GM18870 (cell line): Measurements from ENCODE around the gene ISLR.

ENCODE experiments used
- ATAC-seq: cut with Tn5 transposase; IDR thresholded peaks from one replicate; pipeline ENCODE4 v1.9.1; 2021; ENCODE audit warnings: moderate library complexity; ENCODE audit not compliant: unreplicated experiment

Gene ISLR

GRCh38 chr15:74170875-74171578 is 2.5 kb upstream of the ISLR start:
- ATAC-seq = no peak

- ATAC-seq = no peak
Observed at GRCh38 chr15:74171965-74172541, 1.5 kb upstream of the ISLR start.

- no peak for ATAC-seq
Observed at GRCh38 chr15:74172701-74173379, 670 bp upstream of the ISLR start.

GRCh38 chr15:74174219-74174957 is 878 bp downstream of the ISLR start:
- no peak for ATAC-seq

- no peak for ATAC-seq
Observed at GRCh38 chr15:74174958-74175253, 1.4 kb downstream of the ISLR start.

GRCh38 chr15:74175271-74176191 is 2.0 kb downstream of the ISLR start:
- no peak for ATAC-seq

GRCh38 chr15:74176262-74177214 is 3.0 kb downstream of the ISLR start:
- ATAC-seq = no peak

GRCh38 chr15:74178326-74179100 is 5.0 kb downstream of the ISLR start:
- ATAC-seq = no peak

GRCh38 chr15:74179101-74179841 is 5.8 kb downstream of the ISLR start:
- no peak for ATAC-seq

GRCh38 chr15:74179983-74180880 is 6.7 kb downstream of the ISLR start:
- ATAC-seq = no peak

- ATAC-seq = no peak
Observed at GRCh38 chr15:74180881-74181602, 7.5 kb downstream of the ISLR start.

- ATAC-seq = no peak
Observed at GRCh38 chr15:74182131-74182530, 8.6 kb downstream of the ISLR start.

- no peak for ATAC-seq
Observed at GRCh38 chr15:74184582-74185091, 11.1 kb downstream of the ISLR start.

- no peak for ATAC-seq
Observed at GRCh38 chr15:74185710-74186348, 12.3 kb downstream of the ISLR start.

- ATAC-seq = no peak
Observed at GRCh38 chr15:74188216-74188615, 14.7 kb downstream of the ISLR start.

GRCh38 chr15:74191798-74192197 is 18.3 kb downstream of the ISLR start:
- ATAC-seq = no peak
